Measurements from ENCODE around the gene REXO5.

- no peak for TF ChIP-seq CTCF (IDR thresholded peaks at IDR 0.05)
- no peak for TF ChIP-seq POLR2A (IDR thresholded peaks at IDR 0.05)
Observed at GRCh38 chr16:20765732-20766131, 40.6 kb upstream of the REXO5 start.

Measured in uterus (tissue), 2 donors.